ENCODE data around the gene LDLR.
"Not testable (repeated sequence)": the region's sequence is repeated elsewhere in the genome, so short reads cannot be mapped to it uniquely, and the experiment has no call there.

LDLR gene

DNA sequence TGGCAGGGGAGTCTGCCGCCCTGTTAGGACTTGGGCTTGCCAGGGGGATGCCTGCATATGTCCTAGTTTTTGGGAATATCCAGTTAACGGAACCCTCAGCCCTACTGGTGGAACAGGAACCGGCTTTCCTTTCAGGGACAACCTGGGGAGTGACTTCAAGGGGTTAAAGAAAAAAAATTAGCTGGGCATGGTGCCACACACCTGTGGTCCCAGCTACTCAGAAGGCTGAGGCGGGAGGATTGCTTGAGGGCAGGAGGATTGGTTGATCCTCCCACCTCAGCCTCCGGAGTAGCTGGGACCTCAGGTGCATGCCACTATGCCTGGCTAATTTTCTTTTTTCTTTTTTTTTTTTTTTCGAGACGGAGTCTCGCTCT, 22.5 kb downstream of the LDLR start:
- Histone ChIP-seq H3K27me3 (ENCODE audit: control insufficient read depth in 1 of 2, insufficient read depth in 2 of 2, low read length in 2 of 2) (no peaks in the 10 kb centered on the region), H3K9me3 (ENCODE audit: low read length) (no peaks in the 10 kb centered on the region), H3K27ac (ENCODE audit: low read depth, low read length) (no peak overlapping the region), H3K36me3 (ENCODE audit: insufficient read depth, low read length) (peaks cover 10% of the 10 kb centered on the region), H3K4me3 (ENCODE audit: low read depth in 1 of 2, low read length in 2 of 2) (no peak overlapping the region), H3K4me1 (ENCODE audit: insufficient read depth, low read length) (no peaks in the 10 kb centered on the region), H3K9ac (ENCODE audit: low read length) (no peak overlapping the region)

GRCh38 chr19:11113140-11113708, 24.0 kb downstream of the LDLR start:
- Histone ChIP-seq H3K36me3 (ENCODE audit: insufficient read depth, low read length) (peaks cover 6% of the 10 kb centered on the region), H3K27ac (ENCODE audit: low read depth, low read length) (no peak overlapping the region)

GRCh38 chr19:11115042-11115441, 25.8 kb downstream of the LDLR start:
- no peak overlapping the region for H3K9ac ChIP-seq (ENCODE audit: low read length)
- H3K36me3 ChIP-seq (ENCODE audit: insufficient read depth, low read length) = peaks cover 6% of the 10 kb centered on the region
- no peaks in the 10 kb centered on the region for H3K4me1 ChIP-seq (ENCODE audit: insufficient read depth, low read length)
- no peak overlapping the region for H3K4me3 ChIP-seq (ENCODE audit: low read depth in 1 of 2, low read length in 2 of 2)
- no peak overlapping the region for H3K27ac ChIP-seq (ENCODE audit: low read depth, low read length)
- no peaks in the 10 kb centered on the region for H3K27me3 ChIP-seq (ENCODE audit: control insufficient read depth in 1 of 2, insufficient read depth in 2 of 2, low read length in 2 of 2)
- H3K9me3 ChIP-seq (ENCODE audit: low read length) = no peaks in the 10 kb centered on the region

More at GRCh38 chr19:11113140-11113708, 24.0 kb downstream of the LDLR start:
- Histone ChIP-seq H3K9me3 (ENCODE audit: low read length) (no peaks in the 10 kb centered on the region), H3K27me3 (ENCODE audit: control insufficient read depth in 1 of 2, insufficient read depth in 2 of 2, low read length in 2 of 2) (no peaks in the 10 kb centered on the region), H3K9ac (ENCODE audit: low read length) (no peak overlapping the region), H3K4me3 (ENCODE audit: low read depth in 1 of 2, low read length in 2 of 2) (no peak overlapping the region), H3K4me1 (ENCODE audit: insufficient read depth, low read length) (no peaks in the 10 kb centered on the region)

DNA sequence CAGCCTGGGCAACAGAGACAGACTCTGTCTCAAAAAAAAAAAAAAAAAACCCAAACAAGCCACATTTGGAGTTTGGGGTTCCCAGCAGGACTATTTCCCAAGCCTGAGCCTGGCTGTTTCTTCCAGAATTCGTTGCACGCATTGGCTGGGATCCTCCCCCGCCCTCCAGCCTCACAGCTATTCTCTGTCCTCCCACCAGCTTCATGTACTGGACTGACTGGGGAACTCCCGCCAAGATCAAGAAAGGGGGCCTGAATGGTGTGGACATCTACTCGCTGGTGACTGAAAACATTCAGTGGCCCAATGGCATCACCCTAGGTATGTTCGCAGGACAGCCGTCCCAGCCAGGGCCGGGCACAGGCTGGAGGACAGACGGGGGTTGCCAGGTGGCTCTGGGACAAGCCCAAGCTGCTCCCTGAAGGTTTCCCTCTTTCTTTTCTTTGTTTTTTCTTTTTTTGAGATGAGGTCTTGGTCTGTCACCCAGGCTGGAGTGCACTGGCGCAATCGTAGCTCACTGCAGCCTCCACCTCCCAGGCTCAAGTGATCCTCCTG, 26.7 kb downstream of the LDLR start:
- no peak overlapping the region for H3K27ac ChIP-seq (ENCODE audit: low read depth, low read length)
- H3K9me3 ChIP-seq (ENCODE audit: low read length) = no peaks in the 10 kb centered on the region
- H3K4me1 ChIP-seq (ENCODE audit: insufficient read depth, low read length) = no peaks in the 10 kb centered on the region
- no peaks in the 10 kb centered on the region for H3K27me3 ChIP-seq (ENCODE audit: control insufficient read depth in 1 of 2, insufficient read depth in 2 of 2, low read length in 2 of 2)
- no peak overlapping the region for H3K4me3 ChIP-seq (ENCODE audit: low read depth in 1 of 2, low read length in 2 of 2)
- peaks cover 6% of the 10 kb centered on the region for H3K36me3 ChIP-seq (ENCODE audit: insufficient read depth, low read length)
- no peak overlapping the region for H3K9ac ChIP-seq (ENCODE audit: low read length)

DNA sequence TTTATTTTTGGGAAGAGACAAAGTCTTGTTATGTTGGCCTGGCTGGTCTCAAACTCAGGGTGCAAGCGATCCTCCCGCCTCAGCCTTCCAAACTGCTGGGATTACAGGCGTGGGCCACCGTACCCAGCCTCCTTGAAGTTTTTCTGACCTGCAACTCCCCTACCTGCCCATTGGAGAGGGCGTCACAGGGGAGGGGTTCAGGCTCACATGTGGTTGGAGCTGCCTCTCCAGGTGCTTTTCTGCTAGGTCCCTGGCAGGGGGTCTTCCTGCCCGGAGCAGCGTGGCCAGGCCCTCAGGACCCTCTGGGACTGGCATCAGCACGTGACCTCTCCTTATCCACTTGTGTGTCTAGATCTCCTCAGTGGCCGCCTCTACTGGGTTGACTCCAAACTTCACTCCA, 27.2 kb downstream of the LDLR start:
- no peak overlapping the region for H3K27ac ChIP-seq (ENCODE audit: low read depth, low read length)
- H3K4me1 ChIP-seq (ENCODE audit: insufficient read depth, low read length) = no peaks in the 10 kb centered on the region
- H3K9ac ChIP-seq (ENCODE audit: low read length) = no peak overlapping the region
- no peaks in the 10 kb centered on the region for H3K9me3 ChIP-seq (ENCODE audit: low read length)
- H3K4me3 ChIP-seq (ENCODE audit: low read depth in 1 of 2, low read length in 2 of 2) = no peak overlapping the region
- no peaks in the 10 kb centered on the region for H3K27me3 ChIP-seq (ENCODE audit: control insufficient read depth in 1 of 2, insufficient read depth in 2 of 2, low read length in 2 of 2)
- H3K36me3 ChIP-seq (ENCODE audit: insufficient read depth, low read length) = peaks cover 6% of the 10 kb centered on the region

GRCh38 chr19:11121963-11122362, 32.7 kb downstream of the LDLR start:
- H3K9me3 ChIP-seq (ENCODE audit: low read length); H3K4me1 ChIP-seq (ENCODE audit: insufficient read depth, low read length); H3K36me3 ChIP-seq (ENCODE audit: insufficient read depth, low read length); H3K27me3 ChIP-seq (ENCODE audit: control insufficient read depth in 1 of 2, insufficient read depth in 2 of 2, low read length in 2 of 2); H3K9ac ChIP-seq (ENCODE audit: low read length); H3K27ac ChIP-seq (ENCODE audit: low read depth, low read length); H3K4me3 ChIP-seq (ENCODE audit: low read depth in 1 of 2, low read length in 2 of 2): not testable (repeated sequence)

- H3K27me3 ChIP-seq (ENCODE audit: control insufficient read depth in 1 of 2, insufficient read depth in 2 of 2, low read length in 2 of 2) = no peaks in the 10 kb centered on the region
- H3K36me3 ChIP-seq (ENCODE audit: insufficient read depth, low read length) = peaks cover 13% of the 10 kb centered on the region
These were observed 33.9 kb downstream of the LDLR start for GRCh38 chr19:11123114-11123513.

DNA sequence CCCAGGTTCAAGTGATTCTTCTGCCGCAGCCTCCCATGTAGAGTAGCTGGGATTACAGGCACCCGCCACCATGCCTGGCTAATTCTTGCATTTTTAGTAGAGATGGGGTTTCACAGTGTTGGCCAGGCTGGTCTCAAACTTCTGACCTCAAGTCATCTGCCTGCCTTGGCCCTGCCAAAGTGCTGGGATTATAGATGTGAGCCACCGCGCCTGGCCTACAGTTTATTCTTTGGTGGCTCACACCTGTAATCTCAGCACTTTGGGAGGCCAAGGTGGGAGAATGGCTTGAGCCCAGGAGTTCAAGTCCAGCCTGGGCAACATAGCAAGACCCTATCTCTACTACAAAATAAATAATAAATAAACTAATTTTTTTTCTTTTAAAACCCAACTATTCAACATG, 34.9 kb downstream of the LDLR start:
- not testable (repeated sequence) for H3K27ac ChIP-seq (ENCODE audit: low read depth, low read length); H3K9ac ChIP-seq (ENCODE audit: low read length); H3K4me1 ChIP-seq (ENCODE audit: insufficient read depth, low read length); H3K9me3 ChIP-seq (ENCODE audit: low read length); H3K27me3 ChIP-seq (ENCODE audit: control insufficient read depth in 1 of 2, insufficient read depth in 2 of 2, low read length in 2 of 2); H3K4me3 ChIP-seq (ENCODE audit: low read depth in 1 of 2, low read length in 2 of 2)
- peaks cover 14% of the 10 kb centered on the region for H3K36me3 ChIP-seq (ENCODE audit: insufficient read depth, low read length)

More at GRCh38 chr19:11123114-11123513, 33.9 kb downstream of the LDLR start:
- Histone ChIP-seq H3K4me1 (ENCODE audit: insufficient read depth, low read length) (peaks cover 10% of the 10 kb centered on the region), H3K27ac (ENCODE audit: low read depth, low read length) (no peak overlapping the region), H3K9ac (ENCODE audit: low read length) (no peak overlapping the region), H3K4me3 (ENCODE audit: low read depth in 1 of 2, low read length in 2 of 2) (no peak overlapping the region), H3K9me3 (ENCODE audit: low read length) (no peaks in the 10 kb centered on the region)

- Histone ChIP-seq H3K36me3 (ENCODE audit: insufficient read depth, low read length) (peaks cover 20% of the 10 kb centered on the region), H3K9me3 (ENCODE audit: low read length) (no peaks in the 10 kb centered on the region), H3K4me3 (ENCODE audit: low read depth in 1 of 2, low read length in 2 of 2) (no peak overlapping the region), H3K4me1 (ENCODE audit: insufficient read depth, low read length) (peaks cover 17% of the 10 kb centered on the region), H3K27me3 (ENCODE audit: control insufficient read depth in 1 of 2, insufficient read depth in 2 of 2, low read length in 2 of 2) (no peaks in the 10 kb centered on the region), H3K9ac (ENCODE audit: low read length) (no peak overlapping the region), H3K27ac (ENCODE audit: low read depth, low read length) (no peak overlapping the region)
These were observed 36.9 kb downstream of the LDLR start for GRCh38 chr19:11125994-11126685.

DNA sequence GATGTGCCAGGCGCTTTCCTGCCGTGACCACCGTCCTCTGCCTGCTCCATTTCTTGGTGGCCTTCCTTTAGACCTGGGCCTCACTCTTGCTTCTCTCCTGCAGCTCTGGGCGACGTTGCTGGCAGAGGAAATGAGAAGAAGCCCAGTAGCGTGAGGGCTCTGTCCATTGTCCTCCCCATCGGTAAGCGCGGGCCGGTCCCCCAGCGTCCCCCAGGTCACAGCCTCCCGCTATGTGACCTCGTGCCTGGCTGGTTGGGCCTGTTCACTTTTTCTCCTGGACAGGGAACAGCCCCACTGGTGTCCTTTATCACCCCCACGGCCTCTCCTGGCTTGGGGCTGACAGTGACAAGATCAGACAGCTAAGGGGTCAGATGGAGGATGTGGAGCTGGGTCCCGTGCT, 38.6 kb downstream of the LDLR start:
- no peaks in the 10 kb centered on the region for H3K27me3 ChIP-seq (ENCODE audit: control insufficient read depth in 1 of 2, insufficient read depth in 2 of 2, low read length in 2 of 2)
- no peak overlapping the region for H3K27ac ChIP-seq (ENCODE audit: low read depth, low read length)
- H3K36me3 ChIP-seq (ENCODE audit: insufficient read depth, low read length) = peaks cover 27% of the 10 kb centered on the region

DNA sequence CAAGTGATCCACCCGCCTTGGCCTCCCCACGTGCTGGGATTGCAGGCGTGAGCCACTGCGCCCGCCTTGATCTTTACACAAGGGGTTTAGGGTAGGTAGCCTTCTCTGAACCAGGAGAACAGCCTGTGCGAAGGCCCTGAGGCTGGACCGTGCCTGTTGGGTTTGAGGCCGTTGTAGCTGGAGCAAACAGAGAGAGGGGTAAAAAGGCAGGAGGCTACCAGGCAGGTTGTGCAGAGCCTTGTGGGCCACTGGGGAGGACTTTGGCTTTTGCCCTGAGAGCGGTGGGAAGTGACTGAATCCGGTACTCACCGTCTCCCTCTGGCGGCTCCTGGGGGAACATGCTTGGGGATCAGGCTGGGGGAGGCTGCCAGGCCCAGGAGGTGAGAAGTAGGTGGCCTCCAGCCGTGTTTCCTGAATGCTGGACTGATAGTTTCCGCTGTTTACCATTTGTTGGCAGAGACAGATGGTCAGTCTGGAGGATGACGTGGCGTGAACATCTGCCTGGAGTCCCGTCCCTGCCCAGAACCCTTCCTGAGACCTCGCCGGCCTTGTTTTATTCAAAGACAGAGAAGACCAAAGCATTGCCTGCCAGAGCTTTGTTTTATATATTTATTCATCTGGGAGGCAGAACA, 41.7 kb downstream of the LDLR start:
- H3K4me1 ChIP-seq (ENCODE audit: insufficient read depth, low read length) = peaks cover 17% of the 10 kb centered on the region
- H3K36me3 ChIP-seq (ENCODE audit: insufficient read depth, low read length) = peaks cover 20% of the 10 kb centered on the region
- H3K27me3 ChIP-seq (ENCODE audit: control insufficient read depth in 1 of 2, insufficient read depth in 2 of 2, low read length in 2 of 2) = no peaks in the 10 kb centered on the region

More for the DNA sequence above, 38.6 kb downstream of the LDLR start:
- H3K9ac ChIP-seq (ENCODE audit: low read length) = no peak overlapping the region
- peaks cover 19% of the 10 kb centered on the region for H3K4me1 ChIP-seq (ENCODE audit: insufficient read depth, low read length)
- no peaks in the 10 kb centered on the region for H3K9me3 ChIP-seq (ENCODE audit: low read length)
- no peak overlapping the region for H3K4me3 ChIP-seq (ENCODE audit: low read depth in 1 of 2, low read length in 2 of 2)

More for the DNA sequence above, 41.7 kb downstream of the LDLR start:
- H3K4me3 ChIP-seq (ENCODE audit: low read depth in 1 of 2, low read length in 2 of 2) = no peak overlapping the region
- peak overlapping the region; percentile 27 for H3K9ac ChIP-seq (ENCODE audit: low read length)
- H3K27ac ChIP-seq (ENCODE audit: low read depth, low read length) = no peak overlapping the region
- no peaks in the 10 kb centered on the region for H3K9me3 ChIP-seq (ENCODE audit: low read length)

Data from muscle layer of colon (tissue), 2 donors.